Measurements from ENCODE around the gene RAN. TPM values are rescaled to one million over a fixed set of nuclear protein-coding genes. Genes with fewer than 3 reads are reported as not detected.

Gene RAN
- total RNA-seq, 1 experiment from 2014 or later: 793 TPM

Other genes starting within 250 kb of the RAN start
- not detected in 2 replicates for gene RIMBP2, start 155.8 kb upstream of the RAN start, total RNA-seq (2014; rRNA removed; shearing (Covaris generic))
- 45.1 and 50.5 TPM in 2 replicates for gene STX2, start 32.8 kb upstream of the RAN start, total RNA-seq (2014; rRNA removed; shearing (Covaris generic))
- 0.52 and 0.81 TPM in 2 replicates for gene ADGRD1, start 81.8 kb downstream of the RAN start, total RNA-seq (2014; rRNA removed; shearing (Covaris generic))